A204.1 (cell line): ENCODE measurements around the gene MICAL1.

Source experiments
- FAIRE-seq: peaks from 2 replicates; lab custom pipeline; 2012; peaks lifted over from hg19 to GRCh38; lab: Jason Lieb, UNC

Gene MICAL1

DNA sequence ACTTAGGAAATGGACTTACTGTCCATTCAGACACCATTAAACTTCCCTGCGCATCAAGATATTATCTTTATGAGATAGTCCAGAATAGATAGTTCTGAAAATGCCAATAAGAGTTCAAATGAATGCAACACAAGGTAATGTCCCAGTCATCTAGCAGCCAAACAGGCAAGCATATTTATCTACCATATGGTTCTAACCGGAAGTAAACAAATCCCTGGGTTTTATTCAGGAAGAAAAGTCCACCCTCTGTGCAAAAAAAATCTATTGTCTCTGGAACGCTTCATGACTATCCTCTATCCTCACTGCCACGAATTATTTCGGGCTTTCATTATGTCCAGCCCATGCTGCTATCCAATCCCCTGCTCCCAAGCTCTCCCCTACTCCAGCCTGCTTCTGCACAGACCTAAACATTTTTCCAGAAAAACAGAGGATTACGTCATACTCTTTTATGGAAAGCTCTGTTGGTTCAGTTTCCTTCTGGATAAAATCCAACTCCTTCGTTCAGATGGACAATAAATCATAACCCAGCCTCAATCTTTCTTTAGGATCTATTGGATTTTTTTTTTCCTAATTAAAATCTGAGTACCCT, 26.6 kb downstream of the MICAL1 start:
- FAIRE-seq = no peak

DNA sequence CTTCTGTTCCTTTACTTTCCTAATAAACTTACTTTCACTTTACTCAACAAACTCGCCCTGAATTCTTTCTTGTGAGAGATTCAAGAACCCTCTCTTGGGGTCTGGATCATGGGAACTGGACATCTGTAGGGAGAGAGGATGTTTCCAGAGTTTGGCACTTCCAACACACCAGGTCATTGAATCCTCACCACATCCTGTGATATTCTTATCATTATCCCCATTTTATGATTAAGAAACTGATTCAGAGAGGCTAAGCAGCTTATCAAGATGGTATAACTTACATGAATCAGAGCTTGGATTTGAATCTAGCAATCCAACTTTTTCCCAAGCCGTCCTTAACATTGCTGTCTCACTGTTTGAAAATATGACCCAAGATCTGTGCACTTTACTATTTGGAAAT, 30.6 kb downstream of the MICAL1 start:
- no peak for FAIRE-seq

DNA sequence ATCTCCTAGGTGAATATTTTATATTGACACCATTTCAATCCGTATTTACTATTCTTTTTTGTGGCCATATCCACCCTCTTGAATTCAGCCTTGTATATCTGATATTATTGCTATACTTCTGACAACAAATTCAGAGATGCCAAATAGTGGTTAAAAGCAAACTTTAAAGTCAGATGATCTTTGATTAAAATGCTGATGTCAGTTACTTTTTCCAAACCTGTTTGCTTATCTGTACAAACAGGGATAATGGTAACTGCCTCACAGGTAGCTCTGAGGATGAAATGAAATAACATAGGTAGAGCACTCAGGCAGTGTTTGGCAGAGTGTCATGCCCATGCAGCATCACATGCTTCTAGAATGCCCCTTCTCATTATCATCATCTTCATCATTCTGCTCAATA, 34.4 kb downstream of the MICAL1 start:
- no peak for FAIRE-seq

DNA sequence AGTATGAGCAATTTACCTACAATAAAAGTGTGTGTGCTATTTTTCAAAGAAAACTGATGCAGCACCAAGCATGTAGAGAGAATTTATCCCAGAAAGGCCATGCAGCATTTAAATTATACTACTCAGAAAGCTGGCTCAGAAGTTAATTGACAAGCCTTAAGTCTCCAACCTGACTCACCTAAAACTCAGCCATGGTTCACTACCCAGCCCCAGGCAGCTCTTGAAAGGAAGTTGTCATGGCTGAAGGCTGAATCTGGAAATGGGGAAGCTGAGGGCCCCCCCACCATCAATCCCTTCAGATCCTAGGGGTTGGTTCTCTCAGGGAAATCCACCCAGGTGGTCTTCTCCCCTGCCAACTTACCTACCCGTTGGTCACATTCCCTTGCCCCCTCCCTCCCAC, 34.8 kb downstream of the MICAL1 start:
- no peak for FAIRE-seq

DNA sequence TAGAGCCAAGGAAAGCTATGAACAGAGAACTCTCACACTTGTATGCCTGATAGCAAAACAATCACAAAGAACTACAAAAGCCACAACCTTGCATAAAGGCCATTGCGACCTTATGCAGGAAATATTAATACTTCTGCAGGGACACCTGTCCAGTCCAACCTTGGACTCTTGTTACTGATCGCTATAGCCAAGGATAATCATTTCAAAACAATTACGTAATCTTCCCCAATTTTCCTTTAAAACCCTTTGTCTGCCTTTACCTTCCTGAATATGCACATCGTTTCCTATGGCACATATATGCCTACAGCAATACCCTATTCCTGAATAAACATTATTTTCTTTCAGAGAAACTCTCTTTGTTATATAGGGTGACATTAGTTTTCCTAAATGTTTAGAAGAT, 37.9 kb downstream of the MICAL1 start:
- FAIRE-seq = no peak

DNA sequence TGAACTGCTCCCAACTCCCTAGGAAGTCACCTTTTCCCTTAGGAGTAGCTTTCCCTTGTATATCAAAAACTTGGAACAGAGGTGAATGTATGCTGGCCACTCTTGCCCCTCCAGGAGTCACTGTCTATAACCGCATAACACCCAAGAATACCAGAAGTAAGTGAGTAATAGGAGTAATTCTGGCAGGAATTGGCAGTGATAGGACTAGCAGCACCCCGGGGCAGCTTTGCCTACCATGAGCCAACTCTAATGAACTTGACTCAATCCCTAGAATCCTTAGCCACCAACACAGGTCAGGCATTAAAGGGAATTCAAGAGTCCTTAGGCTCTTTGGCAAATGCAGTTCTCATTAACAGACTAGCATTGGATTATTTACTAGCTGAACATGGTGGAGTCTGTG, 44.5 kb downstream of the MICAL1 start:
- FAIRE-seq = no peak

DNA sequence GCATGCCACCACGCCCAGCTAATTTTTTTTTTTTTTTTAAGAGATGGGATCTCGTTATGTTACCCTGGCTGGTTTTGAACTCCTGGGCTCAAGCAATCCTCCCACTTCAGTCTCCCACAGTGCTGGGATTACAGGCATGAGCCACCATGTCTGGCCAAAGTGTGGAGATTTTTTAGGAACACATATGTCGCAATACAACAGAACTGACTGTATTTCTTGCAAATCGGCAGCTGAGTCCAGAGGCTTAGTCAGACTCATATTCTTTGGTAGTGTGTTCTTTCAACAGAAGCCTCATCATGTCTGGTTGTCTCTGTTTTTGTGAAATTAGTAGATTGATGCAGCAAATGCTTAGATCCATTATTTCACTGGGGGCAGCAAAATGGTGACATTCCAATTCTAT, 49.4 kb downstream of the MICAL1 start:
- no peak for FAIRE-seq

DNA sequence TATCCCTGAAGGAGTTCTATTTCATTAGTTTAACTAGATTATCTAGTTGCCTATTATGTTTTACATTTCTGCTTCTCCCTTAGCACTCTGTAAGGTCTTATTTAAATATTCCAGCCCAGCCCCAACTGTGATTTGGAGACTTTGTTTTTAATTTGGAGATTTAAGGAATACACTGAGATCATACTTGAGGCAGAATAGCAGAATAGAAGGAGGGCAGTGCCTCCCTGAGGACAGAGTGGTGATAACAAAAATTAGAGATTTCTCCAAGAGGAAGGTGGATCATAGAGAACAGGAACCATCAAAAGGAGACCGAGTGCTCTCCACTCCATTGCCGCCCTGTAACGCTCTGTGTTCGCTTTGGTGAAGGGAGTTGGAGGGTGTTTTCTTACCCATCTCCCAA, 58.6 kb downstream of the MICAL1 start:
- no peak for FAIRE-seq

DNA sequence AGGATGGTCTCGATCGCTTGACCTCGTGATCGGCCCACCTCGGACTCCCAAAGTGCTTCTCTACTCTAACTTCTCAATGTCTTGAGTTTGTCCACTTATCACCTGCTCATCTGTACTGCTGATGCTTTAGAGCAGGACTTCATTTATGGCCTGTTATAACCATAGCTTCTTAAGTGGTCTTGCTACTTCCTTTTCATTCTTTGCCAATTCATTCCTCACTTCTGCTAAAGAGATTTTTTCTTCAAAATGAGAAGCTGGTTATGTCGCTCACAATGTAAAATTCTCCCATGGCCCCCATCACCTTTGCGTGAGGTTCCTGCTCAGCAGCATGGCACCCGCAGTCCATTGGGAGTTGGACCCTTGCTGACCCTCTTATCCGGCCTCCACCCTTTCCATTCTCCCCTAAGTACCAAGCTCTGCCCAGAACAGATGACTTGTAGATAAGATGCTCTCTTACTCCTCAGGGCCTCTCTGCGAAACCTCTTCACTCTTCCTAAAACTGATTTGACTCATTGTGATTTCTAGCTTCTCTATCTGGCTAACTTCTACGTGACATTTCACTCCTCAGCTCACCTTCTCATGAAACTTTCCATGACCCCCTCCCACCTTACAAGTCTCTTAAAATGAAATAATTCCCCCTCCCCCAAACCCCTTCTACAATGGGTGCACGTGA, 59.4 kb downstream of the MICAL1 start:
- no peak for FAIRE-seq
